GM21423 (cell line): ENCODE data around the gene ZNF292.
"Not testable (repeated sequence)": the region's sequence is repeated elsewhere in the genome, so short reads cannot be mapped to it uniquely, and the experiment has no call there.

Experiments used
- ATAC-seq: cut with Tn5 transposase; IDR thresholded peaks from one replicate; pipeline ENCODE4 v1.9.1; 2021; ENCODE audit warnings: mild to moderate bottlenecking, moderate library complexity; ENCODE audit not compliant: unreplicated experiment

ZNF292 gene

DNA sequence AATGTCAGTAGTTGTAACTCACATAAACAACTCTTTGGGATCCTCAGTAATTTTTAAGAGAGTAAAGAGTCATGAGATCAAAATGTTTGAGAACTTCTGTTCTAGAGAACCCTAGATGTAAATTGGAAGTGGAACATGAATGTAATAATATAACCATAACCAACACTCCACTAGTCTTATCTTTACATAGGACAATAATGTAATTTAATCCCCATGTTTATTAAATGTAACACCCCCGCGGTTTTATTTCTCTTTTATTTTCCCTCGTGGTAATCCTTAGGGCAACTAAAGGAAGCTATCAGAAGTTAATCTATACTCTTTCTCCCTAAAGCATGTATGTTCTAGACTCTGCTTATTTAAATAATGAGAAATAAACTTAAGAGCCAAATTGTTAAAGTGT lies 54.4 kb downstream of the ZNF292 start:
- ATAC-seq: no peak

DNA sequence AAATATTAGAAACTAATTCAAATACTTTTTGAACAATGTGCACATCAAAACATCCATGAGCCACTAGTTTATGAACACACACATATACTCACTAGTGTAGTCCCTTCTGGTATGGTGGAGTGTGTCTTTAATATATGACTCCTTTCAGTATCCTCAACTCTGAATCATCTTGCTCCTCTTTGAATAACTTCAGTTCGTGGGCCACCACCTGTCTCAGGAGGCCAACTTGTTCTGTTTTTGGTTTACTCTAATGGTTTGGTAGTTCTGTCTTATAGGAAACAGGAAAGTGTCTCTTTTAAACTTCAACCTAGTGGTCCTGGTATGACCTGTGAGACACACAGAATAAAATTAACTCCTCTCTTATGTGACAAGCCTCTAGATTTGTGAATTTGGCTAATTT lies 55.6 kb downstream of the ZNF292 start:
- ATAC-seq: peak; percentile 96

DNA sequence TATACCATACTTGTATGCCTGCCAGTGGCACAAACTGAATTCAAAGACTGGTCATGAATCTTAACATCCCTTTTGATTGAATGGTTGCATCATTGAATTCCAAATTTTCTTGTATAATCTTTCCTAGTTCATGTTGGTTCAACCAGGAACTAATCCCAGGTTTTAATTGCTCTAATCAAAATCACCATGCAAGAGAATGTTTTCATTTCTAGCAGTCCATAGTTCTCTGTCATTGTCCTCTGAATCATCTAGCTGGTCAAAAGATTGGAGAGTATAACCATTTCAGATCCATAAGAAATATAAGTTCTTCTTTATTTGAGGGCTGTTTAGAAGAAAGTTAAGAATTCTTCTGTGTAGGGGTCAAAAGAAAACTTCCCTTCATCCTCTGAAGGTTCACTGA lies 57.2 kb downstream of the ZNF292 start:
- no peak for ATAC-seq

DNA sequence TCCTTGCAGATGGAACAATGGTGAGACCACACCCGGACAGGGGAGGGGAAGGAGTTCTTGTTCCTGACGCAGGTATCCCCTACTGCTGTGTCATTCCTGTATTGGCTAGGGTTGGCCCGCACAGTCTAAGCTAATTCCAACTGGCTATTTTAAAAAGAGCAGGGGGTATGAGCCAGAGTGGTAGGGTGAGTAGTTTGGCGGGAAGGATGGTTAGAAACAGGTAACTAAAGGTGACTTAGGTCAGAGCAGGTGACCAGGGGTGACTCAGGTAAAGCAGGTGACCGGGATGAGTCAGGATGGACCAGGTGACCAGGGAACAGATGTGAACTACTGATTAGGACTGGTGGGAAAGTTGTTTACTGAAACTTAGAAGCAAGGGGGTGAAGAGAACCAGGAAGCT lies 58.0 kb downstream of the ZNF292 start:
- ATAC-seq: no peak

DNA sequence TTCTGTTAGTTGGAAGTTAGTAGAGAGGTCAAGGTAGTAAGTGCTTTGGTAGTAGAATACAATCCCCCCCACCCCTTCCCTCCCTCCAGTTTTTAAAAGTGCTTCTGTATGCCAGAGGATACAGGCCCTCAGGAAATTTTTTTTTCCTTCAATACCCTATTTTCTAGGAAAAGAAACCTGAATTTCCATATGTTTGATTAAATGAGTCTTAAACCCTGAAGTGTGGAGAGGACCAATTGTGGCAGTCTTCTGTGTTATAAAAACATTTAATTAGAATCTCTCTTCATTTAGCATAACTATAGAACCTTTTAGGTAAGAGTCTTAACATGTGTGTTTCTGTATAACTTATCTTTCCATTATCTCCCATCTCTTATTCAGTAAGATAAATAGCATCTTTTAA lies 59.5 kb downstream of the ZNF292 start:
- ATAC-seq: no peak

DNA sequence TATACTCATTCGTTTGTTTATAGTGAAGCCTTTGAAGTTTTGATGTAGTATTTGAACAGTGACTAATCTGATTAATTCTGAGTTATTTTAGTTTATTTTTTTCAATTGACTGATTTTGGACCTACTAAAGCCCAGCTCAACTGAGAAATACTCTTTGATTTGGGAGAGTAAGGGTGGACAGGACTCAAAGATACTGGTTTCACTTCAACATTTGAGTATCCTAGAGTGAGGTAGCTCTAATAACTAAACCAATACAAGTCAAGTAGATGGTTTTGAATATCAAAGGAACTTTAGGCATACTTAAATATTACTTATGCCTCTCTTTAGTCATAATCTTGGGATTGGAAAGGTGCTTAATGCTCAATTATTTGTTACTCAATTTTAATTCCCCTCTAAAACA lies 65.6 kb downstream of the ZNF292 start:
- no peak for ATAC-seq

DNA sequence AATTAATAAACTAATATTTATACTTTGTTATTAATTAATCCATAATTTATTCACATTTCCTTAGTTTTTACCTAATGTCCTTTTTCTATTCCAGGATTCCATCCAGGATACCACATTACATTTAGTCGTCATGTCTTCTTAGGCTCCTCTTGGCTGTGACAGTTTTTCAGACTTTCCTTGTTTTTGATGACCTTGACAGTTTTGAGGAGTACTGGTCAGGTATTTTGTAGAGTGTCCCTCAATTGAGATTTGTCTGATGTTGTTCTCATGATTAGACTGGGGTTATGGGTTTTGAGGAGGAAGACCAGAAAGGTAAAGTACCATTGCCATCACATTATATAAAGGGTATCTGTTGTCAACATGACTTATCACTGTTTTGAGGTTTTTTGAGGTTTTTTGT lies 67.3 kb downstream of the ZNF292 start:
- ATAC-seq: no peak

DNA sequence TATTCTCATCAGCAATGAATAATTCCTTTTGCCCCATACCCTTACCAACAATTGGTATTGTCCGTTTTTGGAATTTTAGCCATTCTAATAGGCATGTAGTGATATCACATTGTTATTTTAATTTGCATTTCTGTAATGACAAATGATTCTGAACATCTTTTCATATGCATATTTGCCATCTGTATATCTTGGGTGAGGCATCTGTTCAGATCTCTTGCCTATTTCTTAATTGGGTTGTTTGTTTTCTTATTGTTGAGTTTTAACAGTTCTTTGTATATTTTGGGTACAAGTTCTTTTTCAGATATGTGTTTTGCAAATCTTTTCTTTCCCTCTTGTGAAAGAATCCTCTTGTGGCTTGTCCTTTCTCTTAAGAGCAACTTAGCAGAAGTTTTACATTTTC lies 69.6 kb downstream of the ZNF292 start:
- ATAC-seq: no peak

DNA sequence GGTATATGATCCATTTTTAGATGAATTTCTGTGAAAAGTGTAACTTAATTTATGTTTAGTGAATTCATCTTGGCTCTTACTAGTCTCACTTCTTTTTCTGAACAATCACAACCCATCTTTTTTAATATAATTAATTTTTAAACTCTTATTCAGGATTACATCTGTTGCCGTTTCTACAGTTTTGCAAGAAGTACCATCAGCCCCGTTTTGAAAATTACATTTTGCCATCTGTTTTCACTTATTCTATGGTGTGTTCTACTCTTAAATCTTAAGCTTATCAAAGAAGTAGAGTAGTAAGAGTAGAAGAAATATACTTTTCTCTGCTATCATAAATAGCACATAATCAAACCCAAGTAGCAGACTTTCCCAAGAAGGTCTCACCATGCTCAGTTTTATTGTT lies 70.1 kb downstream of the ZNF292 start:
- no peak for ATAC-seq

DNA sequence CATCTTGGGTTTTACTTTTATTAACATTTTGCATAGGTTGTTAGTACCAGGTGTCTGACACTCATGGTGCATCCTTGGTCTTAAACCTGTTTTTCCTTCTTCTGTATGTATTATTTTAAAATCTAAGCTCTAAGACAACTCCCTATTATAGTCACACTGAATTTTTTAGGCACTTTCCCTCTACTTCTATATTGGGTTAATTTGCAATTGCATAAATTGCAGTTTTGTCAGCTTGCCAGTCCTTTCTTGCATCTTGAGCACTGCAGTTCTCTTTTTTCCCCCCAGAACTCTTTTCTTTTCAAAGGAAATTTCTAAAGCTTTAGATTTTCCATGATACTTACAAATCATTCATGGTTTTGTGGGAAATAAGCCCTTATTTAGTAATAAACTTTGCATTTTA lies 70.6 kb downstream of the ZNF292 start:
- ATAC-seq: no peak

DNA sequence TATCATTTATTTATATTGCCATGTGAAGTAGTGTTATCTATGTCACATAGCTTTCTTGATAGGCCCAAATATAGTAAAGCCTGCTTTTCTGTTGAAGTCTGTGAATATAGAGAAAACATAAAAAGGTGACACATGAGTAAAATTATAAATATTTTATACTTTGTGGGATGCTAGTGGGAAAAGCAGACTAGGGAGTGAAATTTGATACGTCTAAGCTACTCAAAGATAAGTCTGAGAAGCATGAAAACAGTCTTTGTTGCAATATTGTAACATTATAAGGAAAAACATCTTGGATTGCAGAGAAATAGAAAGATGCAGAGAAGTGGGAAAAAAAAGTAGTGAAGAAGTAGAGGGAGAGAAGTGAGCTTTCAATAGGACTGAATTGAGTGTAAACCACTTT lies 75.4 kb downstream of the ZNF292 start:
- no peak for ATAC-seq

DNA sequence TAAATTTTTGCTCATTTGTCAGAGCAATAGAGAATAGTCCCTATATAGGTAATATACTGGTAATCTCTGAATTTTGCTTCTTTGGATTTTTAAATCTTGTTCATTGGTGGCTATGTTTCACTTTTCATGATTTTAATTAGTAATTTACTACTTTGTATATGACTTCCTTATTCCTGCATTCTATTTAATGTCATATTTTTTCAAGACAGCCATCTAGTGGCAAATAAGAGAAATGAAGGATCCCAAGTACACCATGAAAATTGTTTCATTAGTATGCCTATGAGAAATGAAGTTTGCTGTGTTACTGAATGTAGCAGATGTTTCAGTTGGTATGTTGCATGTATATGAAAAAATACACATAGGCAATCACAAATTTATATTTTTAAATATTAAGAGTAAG lies 82.4 kb downstream of the ZNF292 start:
- ATAC-seq: no peak

DNA sequence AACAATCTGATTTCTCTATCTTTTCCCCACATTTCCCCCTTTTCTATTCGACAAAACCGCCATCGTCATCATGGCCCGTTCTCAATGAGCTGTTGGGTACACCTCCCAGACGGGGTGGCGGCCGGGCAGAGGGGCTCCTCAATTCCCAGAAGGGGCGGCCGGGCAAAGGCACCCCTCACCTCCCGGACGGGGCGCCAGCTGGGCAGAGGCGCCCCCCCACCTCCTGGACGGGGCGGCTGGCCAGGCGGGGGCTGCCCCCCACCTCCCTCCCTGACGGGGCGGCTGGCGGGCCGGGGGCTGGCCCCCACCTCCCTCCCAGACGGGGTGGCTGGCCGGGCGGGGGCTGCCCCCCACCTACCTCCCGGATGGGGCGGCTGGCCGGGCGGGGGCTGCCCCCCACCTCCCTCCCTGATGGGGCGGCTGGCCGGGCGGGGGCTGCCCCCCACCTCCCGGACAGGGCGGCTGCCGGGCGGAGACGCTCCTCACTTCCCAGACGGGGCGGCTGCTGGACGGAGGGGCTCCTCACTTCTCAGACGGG lies 83.8 kb downstream of the ZNF292 start:
- not testable (repeated sequence) for ATAC-seq

DNA sequence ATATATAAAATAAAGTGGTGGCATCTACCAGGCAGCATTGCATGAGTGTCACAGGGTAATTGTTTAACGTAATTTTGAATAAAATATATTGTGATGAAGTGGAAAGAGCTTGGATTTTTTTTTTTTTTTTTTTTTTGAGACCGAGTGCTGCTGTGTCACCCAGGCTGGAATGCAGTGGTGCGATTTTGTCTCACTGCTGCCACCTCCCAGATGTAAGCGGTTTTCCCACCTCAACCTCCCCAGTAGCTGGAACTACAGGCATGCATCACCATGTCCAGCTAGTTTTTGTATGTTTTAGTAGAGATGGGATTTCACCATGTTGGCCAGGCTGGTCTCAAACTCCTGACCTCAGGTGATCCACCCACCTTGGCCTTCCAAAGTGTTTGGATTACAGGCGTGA lies 85.9 kb downstream of the ZNF292 start:
- no peak for ATAC-seq

DNA sequence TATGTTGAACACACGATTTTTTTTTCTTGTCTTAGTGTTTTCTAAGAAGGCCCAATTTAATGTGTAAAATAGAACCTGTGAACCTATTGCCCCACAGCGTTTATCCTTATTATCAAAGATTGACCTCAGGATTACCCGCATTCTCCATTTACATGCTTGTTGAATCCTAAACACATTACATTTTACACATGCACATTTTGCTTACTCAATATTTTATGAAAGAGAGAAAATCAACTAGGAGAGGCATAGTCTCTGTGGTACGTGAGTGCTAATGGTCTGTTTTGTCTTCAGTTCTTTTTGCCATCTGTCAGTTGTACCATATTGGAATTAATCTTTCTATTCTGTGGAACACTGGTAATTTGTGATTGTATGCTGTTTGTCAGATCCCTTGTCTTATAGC lies 86.9 kb downstream of the ZNF292 start:
- no peak for ATAC-seq

DNA sequence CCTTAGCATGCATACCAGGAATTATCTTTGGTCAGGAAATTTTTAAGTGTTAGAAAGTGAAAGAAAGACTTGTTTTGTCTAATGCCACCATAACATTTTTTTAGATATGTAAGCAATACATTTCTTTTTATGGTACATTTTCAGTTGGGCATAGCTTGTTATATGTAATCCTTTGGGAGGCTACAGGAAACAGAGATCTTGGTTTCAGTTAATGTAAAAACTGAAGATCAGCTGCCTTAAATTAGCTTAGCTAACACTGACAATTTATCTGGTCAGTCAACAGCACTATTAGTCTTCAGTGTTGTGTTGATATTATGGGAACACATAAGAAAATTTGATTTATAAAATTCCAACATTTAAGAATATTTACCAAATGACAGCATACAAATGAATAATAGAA lies 88.4 kb downstream of the ZNF292 start:
- no peak for ATAC-seq

DNA sequence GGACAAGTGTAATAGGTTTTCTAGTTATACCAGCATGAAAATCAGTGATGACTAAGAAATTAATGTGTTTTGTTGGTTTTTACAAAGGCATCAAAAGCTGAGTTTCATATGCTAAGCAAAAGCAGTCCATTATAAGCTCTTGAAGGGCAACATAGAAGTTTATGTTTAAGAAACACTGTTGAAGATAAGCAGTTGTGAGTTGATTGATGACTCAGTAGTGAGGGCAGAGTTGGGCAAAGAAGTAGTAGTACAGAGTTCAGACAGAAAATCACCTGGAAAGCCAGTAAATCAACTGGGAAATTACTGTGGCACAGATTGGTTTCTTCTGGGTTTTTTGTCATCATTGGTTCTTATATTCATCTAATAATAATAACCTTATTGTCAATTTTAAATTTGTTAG lies 89.0 kb downstream of the ZNF292 start:
- ATAC-seq: no peak

DNA sequence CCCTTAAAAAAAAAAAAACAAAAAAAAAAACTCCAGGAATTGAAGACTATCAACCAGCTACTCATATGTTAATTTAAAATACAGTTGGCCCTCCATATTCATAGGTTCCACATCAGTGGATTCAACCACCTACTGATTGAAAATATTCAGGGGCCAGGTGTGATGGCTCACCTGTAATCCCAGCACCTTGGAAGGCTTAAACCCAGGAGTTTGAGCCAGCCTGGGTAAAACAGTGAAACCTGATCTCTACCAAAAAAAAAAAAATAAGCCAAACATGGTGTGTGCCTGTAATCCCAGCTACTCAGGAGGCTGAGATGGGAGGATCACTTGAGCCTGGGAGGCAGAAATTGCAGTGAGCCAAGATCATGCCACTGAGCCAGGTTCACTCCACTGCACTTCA lies 94.7 kb downstream of the ZNF292 start:
- no peak for ATAC-seq

DNA sequence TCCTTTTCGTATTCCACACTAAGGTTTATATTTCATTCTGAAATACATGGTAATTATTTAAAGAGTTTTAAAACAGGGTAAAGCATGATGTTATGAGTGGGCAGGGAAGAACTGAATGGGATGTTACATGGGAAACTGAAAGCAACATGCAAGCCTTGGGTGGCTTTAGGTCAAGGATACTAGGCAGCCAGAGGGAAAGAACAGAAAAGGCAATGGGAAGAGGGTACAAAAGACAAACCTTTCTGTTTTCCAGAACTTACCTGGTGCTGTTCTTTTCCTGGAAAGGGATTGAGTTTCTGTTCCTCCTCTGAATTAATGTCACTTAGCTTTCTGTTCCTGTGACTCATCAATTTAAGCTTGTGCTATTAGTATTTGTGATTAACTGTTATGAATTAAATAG lies 95.9 kb downstream of the ZNF292 start:
- no peak for ATAC-seq

DNA sequence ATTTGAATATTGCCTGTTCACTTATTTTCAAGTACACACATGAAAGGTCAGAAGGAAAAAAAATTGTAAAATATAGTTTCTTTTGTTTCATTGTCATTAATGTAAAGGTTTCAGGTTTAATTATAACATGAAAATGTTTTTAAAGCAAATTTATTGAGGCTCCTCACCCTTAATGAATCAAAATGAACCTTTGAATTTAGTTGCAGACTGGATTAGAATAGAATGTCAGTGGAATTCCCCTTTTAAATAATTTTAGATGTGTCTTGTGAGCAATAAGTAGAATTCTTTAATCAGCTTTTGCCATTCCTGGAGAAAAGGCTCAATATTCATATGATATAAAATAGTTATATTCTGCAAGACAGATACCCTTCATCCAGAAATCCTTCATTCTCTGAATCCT lies 96.4 kb downstream of the ZNF292 start:
- no peak for ATAC-seq

DNA sequence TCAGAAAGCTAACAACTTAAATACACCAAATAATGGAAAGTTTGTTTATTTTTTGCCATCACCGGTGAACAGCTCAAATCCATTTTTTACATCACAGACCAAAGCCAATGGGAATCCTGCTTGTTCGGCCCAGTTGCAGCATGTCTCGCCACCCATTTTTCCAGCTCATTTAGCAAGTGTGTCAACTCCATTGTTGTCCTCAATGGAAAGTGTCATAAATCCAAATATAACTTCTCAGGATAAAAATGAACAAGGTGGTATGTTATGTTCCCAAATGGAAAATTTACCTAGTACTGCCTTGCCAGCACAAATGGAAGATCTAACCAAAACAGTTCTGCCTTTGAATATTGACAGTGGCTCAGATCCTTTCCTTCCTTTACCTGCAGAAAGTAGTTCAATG lies 101.7 kb downstream of the ZNF292 start:
- no peak for ATAC-seq

DNA sequence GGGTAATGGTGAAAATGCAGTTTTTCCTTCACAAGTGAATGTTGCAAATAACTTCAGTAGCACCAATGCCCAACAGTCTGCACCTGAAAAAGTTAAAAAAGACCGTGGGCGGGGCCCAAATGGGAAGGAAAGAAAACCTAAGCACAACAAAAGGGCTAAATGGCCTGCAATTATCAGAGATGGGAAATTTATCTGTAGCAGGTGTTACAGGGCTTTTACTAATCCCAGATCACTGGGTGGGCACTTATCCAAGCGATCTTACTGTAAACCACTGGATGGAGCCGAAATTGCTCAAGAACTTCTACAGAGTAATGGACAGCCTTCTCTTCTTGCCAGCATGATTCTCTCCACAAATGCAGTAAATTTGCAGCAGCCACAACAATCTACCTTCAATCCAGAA lies 102.2 kb downstream of the ZNF292 start:
- no peak for ATAC-seq

DNA sequence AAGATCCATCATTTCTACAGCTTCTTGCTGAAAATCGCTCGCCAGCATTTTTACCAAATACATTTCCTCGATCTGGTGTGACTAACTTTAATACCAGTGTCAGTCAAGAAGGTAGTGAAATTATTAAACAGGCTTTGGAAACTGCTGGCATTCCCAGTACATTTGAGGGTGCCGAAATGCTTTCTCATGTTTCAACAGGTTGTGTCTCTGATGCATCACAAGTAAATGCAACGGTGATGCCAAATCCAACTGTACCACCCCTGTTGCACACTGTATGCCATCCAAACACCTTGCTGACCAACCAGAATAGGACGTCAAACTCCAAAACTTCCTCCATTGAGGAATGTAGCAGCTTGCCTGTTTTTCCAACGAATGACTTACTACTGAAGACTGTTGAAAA lies 102.6 kb downstream of the ZNF292 start:
- ATAC-seq: no peak

DNA sequence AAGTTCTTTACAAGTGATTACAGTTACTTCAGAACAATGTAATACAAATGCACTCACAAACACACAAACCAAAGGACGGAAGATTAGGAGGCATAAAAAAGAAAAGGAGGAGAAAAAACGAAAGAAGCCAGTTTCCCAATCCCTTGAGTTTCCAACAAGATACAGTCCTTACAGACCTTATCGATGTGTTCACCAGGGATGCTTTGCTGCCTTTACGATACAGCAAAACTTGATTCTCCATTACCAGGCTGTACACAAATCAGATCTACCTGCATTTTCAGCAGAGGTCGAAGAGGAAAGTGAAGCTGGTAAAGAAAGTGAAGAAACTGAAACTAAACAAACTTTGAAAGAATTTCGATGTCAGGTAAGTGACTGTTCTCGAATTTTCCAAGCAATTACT lies 104.4 kb downstream of the ZNF292 start:
- no peak for ATAC-seq
